Measurements from ENCODE around the gene RPL29.

- TF ChIP-seq CTCF (IDR thresholded peaks at IDR 0.05) (peak in 2 of 7 experiments; percentile 0 to 18), POLR2A (IDR thresholded peaks at IDR 0.05) (no peak)
These were observed 24.9 kb downstream of the RPL29 start for GRCh38 chr3:51970606-51971300.

Measured in body of pancreas (tissue), 4 donors.